Measurements from ENCODE around the gene P2RY14.

- TF ChIP-seq CTCF (IDR thresholded peaks at IDR 0.05) (no peak), POLR2AphosphoS5 (IDR thresholded peaks at IDR 0.05) (no peak)
These were observed 61.4 kb downstream of the P2RY14 start for GRCh38 chr3:151216641-151217607.

Data from transverse colon (tissue), 4 donors.